GM12878 (cell line): ENCODE data around the gene TPO. TPM values are rescaled to one million over a fixed set of nuclear protein-coding genes. Genes with fewer than 3 reads are reported as not detected.

Experiments used
- ATAC-seq: fragments of 200-7000 bp; cut with Tn5 transposase; 3 replicates; pipeline ENCODE4 v1.9.1; 2020; ENCODE audit warnings: mild to moderate bottlenecking, moderate library complexity
- BruUV-seq: library from RNA; stranded (reverse); fragments of 400-500 nt; replicated peaks from 2 replicates; lab custom pipeline; 2021; lab: Mats Ljungman, UMichigan
- CTCF ChIA-PET: fragments of 300-600 bp; sonication (Branson Sonifier 250); formaldehyde crosslinking; extraction: SDS; loops from one replicate; lab custom pipeline; 2021; ENCODE audit warnings: inconsistent platforms; lab: Yijun Ruan, JAX
- POLR2A ChIA-PET: fragments of 350-600 bp; formaldehyde crosslinking; extraction: SDS; loops from one replicate; lab custom pipeline; 2021; ENCODE audit warnings: inconsistent platforms; lab: Charles Lee
- RAD21 ChIA-PET: fragments of 300-600 bp; sonication (Branson Sonifier 250); formaldehyde crosslinking; loops from one replicate; lab custom pipeline; 2023; ENCODE audit warnings: antibody characterized with exemption; ENCODE audit not compliant: unreplicated experiment; lab: Charles Lee
- SMC1A ChIA-PET: fragments of 300-600 bp; sonication (Branson Sonifier 250); formaldehyde crosslinking; loops from one replicate; lab custom pipeline; 2023; ENCODE audit not compliant: unreplicated experiment, uncharacterized antibody; lab: Charles Lee
- DNase-seq: peaks from one replicate; pipeline ENCODE4 v3.0.0-alpha.2; 2011; ENCODE audit warnings: low read depth, low spot score
- FAIRE-seq: peaks from 3 replicates; lab custom pipeline; 2011; peaks lifted over from hg19 to GRCh38; lab: Jason Lieb, UNC
- H2AFZ ChIP-seq: 2 replicates; pipeline ENCODE4 v1.6.0; 2011; ENCODE audit warnings: low read depth, low read length, control low read depth; ENCODE audit not compliant: control insufficient read depth
- H3K27ac ChIP-seq: 2 replicates; pipeline ENCODE4 v1.5.1; 2011; ENCODE audit warnings: control low read depth; ENCODE audit not compliant: control insufficient read depth, insufficient read depth
- H3K27me3 ChIP-seq, 2 experiments: replicated peaks in 1 of 2; 2 replicates each; pipeline versions ENCODE4 v1.6.0 to v1.6.1; 2011; ENCODE audit warnings: low read length in 1 of 2; ENCODE audit not compliant: control insufficient read depth in 2 of 2, insufficient read depth in 2 of 2
- H3K36me3 ChIP-seq, 2 experiments: 2 replicates each; pipeline ENCODE4 v1.5.1; 2011; ENCODE audit warnings: low read length in 1 of 2; ENCODE audit not compliant: control insufficient read depth in 2 of 2, insufficient read depth in 2 of 2
- H3K4me1 ChIP-seq: 2 replicates; pipeline ENCODE4 v1.6.1; 2011; ENCODE audit warnings: mild to moderate bottlenecking, low read length, moderate library complexity, mixed read lengths; ENCODE audit not compliant: control insufficient read depth, insufficient read depth
- H3K4me2 ChIP-seq: 2 replicates; pipeline ENCODE4 v1.6.0; 2011; ENCODE audit warnings: control low read depth; ENCODE audit not compliant: control insufficient read depth, insufficient read depth
- H3K4me3 ChIP-seq: fragments of 200-600 bp; sonication (generic); 2 replicates; pipeline ENCODE4 v1.5.1; 2016
- H3K79me2 ChIP-seq: 2 replicates; pipeline ENCODE4 v1.6.0; 2011; ENCODE audit warnings: low read length; ENCODE audit not compliant: control insufficient read depth, insufficient read depth
- H3K9ac ChIP-seq: 2 replicates; pipeline ENCODE4 v1.8.0; 2011; ENCODE audit warnings: low read length, control low read depth, mixed read lengths; ENCODE audit not compliant: control insufficient read depth, insufficient read depth
- H3K9me3 ChIP-seq: replicated peaks from 3 replicates; pipeline ENCODE4 v1.5.1; 2011; ENCODE audit warnings: mild to moderate bottlenecking, low read length; ENCODE audit not compliant: control insufficient read depth, insufficient read depth
- H4K20me1 ChIP-seq: 2 replicates; pipeline ENCODE4 v1.6.0; 2011; ENCODE audit not compliant: control insufficient read depth, insufficient read depth
- ATF2 ChIP-seq: IDR thresholded peaks from 2 replicates; pipeline ENCODE4 v1.6.1; 2012; ENCODE audit warnings: low read length, inconsistent platforms
- BRCA1 ChIP-seq: IDR thresholded peaks from 2 replicates; pipeline ENCODE4 v1.6.1; 2011; ENCODE audit warnings: low read depth, low read length, improper control_type of control experiment
- EED ChIP-seq: sonication (generic); IDR thresholded peaks from 2 replicates; pipeline ENCODE4 v1.6.1; 2016; ENCODE audit warnings: antibody characterized with exemption, low read depth
- HDAC2 ChIP-seq: fragments of 200-600 bp; sonication (generic); IDR thresholded peaks from 2 replicates; pipeline ENCODE4 v1.6.1; 2017
- LARP7 ChIP-seq: fragments of 450-650 bp; IDR thresholded peaks from 2 replicates; pipeline ENCODE4 v1.6.1; 2017; ENCODE audit warnings: mild to moderate bottlenecking
- NFYA ChIP-seq: IDR thresholded peaks from 2 replicates; pipeline ENCODE4 v1.6.1; 2011; ENCODE audit warnings: low read depth, mild to moderate bottlenecking, low read length, improper control_type of control experiment, borderline replicate concordance
- NR2C2 ChIP-seq: IDR thresholded peaks from 2 replicates; pipeline ENCODE4 v1.6.1; 2011; ENCODE audit warnings: borderline replicate concordance, low read depth; ENCODE audit not compliant: control insufficient read depth, insufficient read length
- PML ChIP-seq: IDR thresholded peaks from 2 replicates; pipeline ENCODE4 v1.6.1; 2012; ENCODE audit warnings: low read length, inconsistent platforms
- POU2F2 ChIP-seq: IDR thresholded peaks from 3 replicates; pipeline ENCODE4 v1.6.1; 2011; ENCODE audit warnings: low read depth, mild to moderate bottlenecking, low read length, borderline replicate concordance
- RUNX3 ChIP-seq: IDR thresholded peaks from 2 replicates; pipeline ENCODE4 v1.6.1; 2012; ENCODE audit warnings: low read length, inconsistent platforms
- STAT1 ChIP-seq: fragments of 450-650 bp; conservative IDR thresholded peaks from 2 replicates; pipeline ENCODE4 v1.6.1; 2014; ENCODE audit warnings: antibody characterized with exemption, mild to moderate bottlenecking
- TCF12 ChIP-seq: IDR thresholded peaks from 2 replicates; pipeline ENCODE4 v1.6.1; 2011; ENCODE audit warnings: low read depth, mild to moderate bottlenecking, low read length
- ZBTB33 ChIP-seq: fragments of 450-650 bp; IDR thresholded peaks from 2 replicates; pipeline ENCODE4 v1.6.1; 2017; ENCODE audit warnings: mild to moderate bottlenecking
- ZBTB40 ChIP-seq: fragments of 450-650 bp; IDR thresholded peaks from 2 replicates; pipeline ENCODE4 v1.6.1; 2016; ENCODE audit warnings: mild to moderate bottlenecking, moderate library complexity, borderline replicate concordance
- WGBS: methylation state at CpG from one replicate; pipeline ENCODE4 v1.1.6; 2016; ENCODE audit warnings: low lambda C conversion rate; ENCODE audit not compliant: insufficient replicate concordance, insufficient coverage; ENCODE audit errors: missing lambda C conversion rate; 5-methylcytosine and 5-hydroxymethylcytosine counted together
- in situ Hi-C: fragments of 300-500 bp; cut with MboI; formaldehyde crosslinking; loops from 9 replicates; pipeline ENCODE4 v1.14.3; 2018; ENCODE audit warnings: mixed read lengths
- intact Hi-C: fragments of 100-400 bp; cut with micrococcal nuclease; formaldehyde crosslinking; loops from one replicate; pipeline ENCODE4 v1.14.2; 2022; ENCODE audit not compliant: unreplicated experiment
- polyA plus RNA-seq, 11 experiments: library from polyadenylated mRNA; depleted of rRNA in 4 of 11; unstranded in 6 of 11; stranded (reverse) in 5 of 11; fragments of >200 nt; fragmentation: Nextera tagmentation in 4 of 11; fragmentation: Illumina TruSeq in 1 of 11; extraction: Ambion mirVana in 4 of 11; extraction: Trizol in 1 of 11; gene quantifications; 1 replicate in 1 of 11; 2 replicates in 10 of 11; pipeline versions ENCODE4 v1.2.1 to v1.2.3, GENCODE V29; 2011 to 2016; ENCODE audit warnings: inconsistent platforms in 2 of 11, missing spikeins in 2 of 11, low read depth in 1 of 11
- total RNA-seq, 4 experiments: library from RNA; depleted of rRNA in 3 of 4; stranded (reverse); fragments of >200 nt in 3 of 4; fragmentation: Illumina TruSeq in 1 of 4; extraction: Trizol in 1 of 4; gene quantifications; 2 replicates each; pipeline versions ENCODE4 v1.2.1 to v1.2.3, GENCODE V29; 2013 to 2021

TPO gene
- total and polyA plus RNA-seq, 10 of the 15 experiments (the other 5 are each of a cell fraction or from before 2014, with no cell fraction given): 0.07 to 0.11 TPM; not detected in 8

- H3K27me3 ChIP-seq: no peaks in the 10 kb centered on the region
- H4K20me1 ChIP-seq: no peaks in the 10 kb centered on the region
- SMC1A ChIA-PET: no interaction called here
- no peak overlapping the region for H3K4me3 ChIP-seq
- BruUV-seq: no TSS peak
- no peak overlapping the region for H2AFZ ChIP-seq
- in situ Hi-C loops (no loop called here), intact Hi-C loops (no loop called here)
- no peaks in the 10 kb centered on the region for H3K79me2 ChIP-seq
- CTCF ChIA-PET: no interaction called here
- DNase-seq: no peak
- no peaks in the 10 kb centered on the region for H3K4me1 ChIP-seq
- ATAC-seq: no peak
- WGBS: 7% methylated on average over 9 of the region's 9 CpGs
- H3K4me2 ChIP-seq: no peak overlapping the region
- H3K36me3 ChIP-seq: no peaks in the 10 kb centered on the region
- no peak overlapping the region for H3K9ac ChIP-seq
- POLR2A ChIA-PET: no interaction called here
- H3K9me3 ChIP-seq: no peaks in the 10 kb centered on the region
- H3K27ac ChIP-seq: no peak overlapping the region
- FAIRE-seq: no peak
- TF ChIP-seq TCF12: no peak
- TF ChIP-seq ZBTB40: no peak
- no peak for TF ChIP-seq BRCA1
- TF ChIP-seq LARP7: no peak
- no peak for TF ChIP-seq ZBTB33
- TF ChIP-seq HDAC2: no peak
- no peak for TF ChIP-seq RUNX3
- TF ChIP-seq NFYA: no peak
- no peak for TF ChIP-seq POU2F2
- no peak for TF ChIP-seq STAT1
- TF ChIP-seq NR2C2: no peak
- no peak for TF ChIP-seq EED
- TF ChIP-seq ATF2: no peak
- TF ChIP-seq PML: no peak
- RAD21 ChIA-PET: no interaction called here
Observed at GRCh38 chr2:1494906-1495305, 81.6 kb downstream of the TPO start.
